CD14-positive monocyte (primary cell): Measurements from ENCODE around the gene CEP170B. TPM values are rescaled to one million over a fixed set of nuclear protein-coding genes. Genes with fewer than 3 reads are reported as not detected.

ENCODE experiments used
- DNase-seq, 3 donors: peaks; one replicate each; pipeline ENCODE4 v3.0.0-alpha.2; 2011 to 2022
- H2AFZ ChIP-seq: 2 replicates; pipeline ENCODE4 v1.6.0; 2012; ENCODE audit warnings: mild to moderate bottlenecking, low read depth, low read length, inconsistent platforms; ENCODE audit not compliant: insufficient read depth, poor library complexity, severe bottlenecking
- H3K27ac ChIP-seq, 2 donors: 1 replicate in 1 of 2; 2 replicates in 1 of 2; pipeline ENCODE4 v1.5.1; 2012 to 2013; ENCODE audit warnings: low read length in 2 of 2, control low read depth in 1 of 2, inconsistent platforms in 1 of 2, low read depth in 1 of 2, mild to moderate bottlenecking in 1 of 2
- H3K27me3 ChIP-seq, 2 donors: one replicate each; pipeline versions ENCODE4 v1.6.0 to v1.6.1; 2011 to 2013; ENCODE audit warnings: low read length in 2 of 2; ENCODE audit not compliant: control insufficient read depth in 2 of 2, insufficient read depth in 2 of 2
- H3K36me3 ChIP-seq, 2 donors: replicated peaks in 1 of 2; 1 replicate in 1 of 2; 2 replicates in 1 of 2; pipeline versions ENCODE4 v1.5.1 to v1.6.1; 2012 to 2013; ENCODE audit warnings: low read length in 2 of 2, control low read depth in 1 of 2, inconsistent platforms in 1 of 2, mild to moderate bottlenecking in 1 of 2; ENCODE audit not compliant: insufficient read depth in 2 of 2, control insufficient read depth in 1 of 2
- H3K4me1 ChIP-seq, 2 donors: 1 replicate in 1 of 2; 2 replicates in 1 of 2; pipeline versions ENCODE4 v1.5.1 to v1.6.1; 2012 to 2013; ENCODE audit warnings: low read length in 2 of 2, control low read depth in 1 of 2, inconsistent platforms in 1 of 2, mild to moderate bottlenecking in 1 of 2, moderate library complexity in 1 of 2; ENCODE audit not compliant: insufficient read depth in 2 of 2, control insufficient read depth in 1 of 2
- H3K4me2 ChIP-seq: replicated peaks from 2 replicates; pipeline ENCODE3; 2012; ENCODE audit warnings: low read length, moderate library complexity, mild to moderate bottlenecking; ENCODE audit not compliant: poor library complexity, severe bottlenecking; ENCODE audit errors: extremely low read depth
- H3K4me3 ChIP-seq, 3 experiments: fragments of 200-600 bp in 1 of 3; sonication (generic) in 1 of 3; replicated peaks in 1 of 3; 1 replicate in 2 of 3; 2 replicates in 1 of 3; pipeline ENCODE4 v1.5.1; 2011 to 2013; ENCODE audit warnings: low read length in 3 of 3, mild to moderate bottlenecking in 3 of 3, control low read depth in 2 of 3, low read depth in 2 of 3, inconsistent platforms in 1 of 3, moderate library complexity in 1 of 3
- H3K79me2 ChIP-seq: 2 replicates; pipeline ENCODE4 v1.6.0; 2012; ENCODE audit warnings: mild to moderate bottlenecking, control low read depth, inconsistent platforms, low read length, moderate library complexity; ENCODE audit not compliant: insufficient read depth
- H3K9ac ChIP-seq: 2 replicates; pipeline ENCODE4 v1.6.0; 2017; ENCODE audit warnings: low read length, mild to moderate bottlenecking; ENCODE audit not compliant: insufficient read depth, poor library complexity, severe bottlenecking
- H3K9me3 ChIP-seq, 2 donors: replicated peaks in 1 of 2; 1 replicate in 1 of 2; 2 replicates in 1 of 2; pipeline versions ENCODE4 v1.5.1 to v1.6.1; 2012 to 2013; ENCODE audit warnings: low read length in 2 of 2, control low read depth in 1 of 2; ENCODE audit not compliant: control insufficient read depth in 1 of 2, insufficient read depth in 1 of 2
- H4K20me1 ChIP-seq: 2 replicates; pipeline ENCODE4 v1.6.0; 2012; ENCODE audit warnings: mild to moderate bottlenecking, low read length, control low read depth, moderate library complexity; ENCODE audit not compliant: insufficient read depth
- H3K27ac Mint-ChIP-seq, 7 donors: one replicate each; pipeline ENCODE4 v1.8.0; 2020; ENCODE audit warnings: mild to moderate bottlenecking in 7 of 7, mixed read lengths in 7 of 7, moderate library complexity in 6 of 7, inconsistent platforms in 2 of 7
- H3K27me3 Mint-ChIP-seq, 3 donors: one replicate each; pipeline ENCODE4 v1.8.0; 2021 to 2022; ENCODE audit warnings: low read depth in 3 of 3, mild to moderate bottlenecking in 3 of 3, mixed read lengths in 3 of 3, moderate library complexity in 3 of 3, inconsistent platforms in 1 of 3
- H3K36me3 Mint-ChIP-seq, 2 donors: one replicate each; pipeline ENCODE4 v1.8.0; 2020; ENCODE audit warnings: mixed read lengths in 2 of 2, inconsistent platforms in 1 of 2, mild to moderate bottlenecking in 1 of 2
- H3K4me1 Mint-ChIP-seq: one replicate; pipeline ENCODE4 v1.8.0; 2020; ENCODE audit warnings: mild to moderate bottlenecking, mixed read lengths
- H3K4me3 Mint-ChIP-seq, 2 donors: one replicate each; pipeline ENCODE4 v1.8.0; 2020; ENCODE audit warnings: mild to moderate bottlenecking in 2 of 2, mixed read lengths in 2 of 2, moderate library complexity in 1 of 2
- H3K9me3 Mint-ChIP-seq, 7 donors: one replicate each; pipeline ENCODE4 v1.8.0; 2020 to 2022; ENCODE audit warnings: mixed read lengths in 7 of 7, mild to moderate bottlenecking in 6 of 7, moderate library complexity in 6 of 7, inconsistent platforms in 2 of 7
- CTCF ChIP-seq: fragments of 200-600 bp; IDR thresholded peaks from one replicate; pipeline ENCODE4 v1.8.0; 2022; ENCODE audit warnings: antibody characterized with exemption, mild to moderate bottlenecking
- WGBS: methylation state at CpG from one replicate; pipeline ENCODE4 v1.1.5; 2013; ENCODE audit warnings: missing lambda C conversion rate; ENCODE audit not compliant: insufficient coverage; 5-methylcytosine and 5-hydroxymethylcytosine counted together
- intact Hi-C, 2 donors: fragments of 100-400 bp; cut with micrococcal nuclease; formaldehyde crosslinking; loops; one replicate each; pipeline versions ENCODE4 v1.15.0 to v1.15.1; 2023
- polyA plus RNA-seq, 3 donors: library from polyadenylated mRNA; depleted of rRNA in 1 of 3; unstranded in 2 of 3; stranded (reverse) in 1 of 3; fragments of 300-500 nt in 2 of 3; fragments of >200 nt in 1 of 3; fragmentation: Illumina TruSeq in 2 of 3; gene quantifications; 1 replicate in 2 of 3; 2 replicates in 1 of 3; pipeline ENCODE4 v1.2.3, GENCODE V29; 2012 to 2021

CEP170B gene
- polyA plus RNA-seq, 3 donors, result 0.09 TPM; not detected in 2

GRCh38 chr14:104860414-104860813, 4.7 kb upstream of the CEP170B start:
- Mint-ChIP-seq H3K4me1 (no peaks in the 10 kb centered on the region), H3K9me3 (peaks cover 0 to 8% (median 0%) of the 10 kb centered on the region in 7 donors), H3K36me3 (no peaks in the 10 kb centered on the region), H3K4me3 (no peak overlapping the region), H3K27ac (no peak overlapping the region), H3K27me3 (peaks cover 0 to 8% (median 2%) of the 10 kb centered on the region in 3 donors)
- no peak for TF ChIP-seq CTCF
- peaks cover 1 to 3% of the 10 kb centered on the region in 2 donors for H3K4me1 ChIP-seq
- peaks cover 0 to 2% of the 10 kb centered on the region in 2 donors for H3K9me3 ChIP-seq
- H3K27me3 ChIP-seq, result peaks cover 18 to 24% of the 10 kb centered on the region in 2 donors
- H3K27ac ChIP-seq, result no peak overlapping the region
- no peak overlapping the region for H3K4me3 ChIP-seq
- no peak overlapping the region for H2AFZ ChIP-seq
- H3K79me2 ChIP-seq, result no peaks in the 10 kb centered on the region
- H4K20me1 ChIP-seq, result no peaks in the 10 kb centered on the region
- no peak overlapping the region for H3K4me2 ChIP-seq
- H3K36me3 ChIP-seq, result no peaks in the 10 kb centered on the region
- intact Hi-C loops, result no loop called here
- no peak for DNase-seq
- no peak overlapping the region for H3K9ac ChIP-seq

GRCh38 chr14:104863131-104863862, 1.8 kb upstream of the CEP170B start:
- no peaks in the 10 kb centered on the region for H4K20me1 ChIP-seq
- no peak overlapping the region for H3K4me3 ChIP-seq
- intact Hi-C loops, result no loop called here
- no peak overlapping the region for H2AFZ ChIP-seq
- Mint-ChIP-seq H3K4me3 (peak overlapping the region in 1 of 2 donors; percentile 74), H3K27ac (no peak overlapping the region), H3K36me3 (no peaks in the 10 kb centered on the region), H3K4me1 (peaks cover 2% of the 10 kb centered on the region), H3K27me3 (peaks cover 19 to 25% (median 21%) of the 10 kb centered on the region in 3 donors), H3K9me3 (peaks cover 0 to 8% (median 0%) of the 10 kb centered on the region in 7 donors)
- H3K4me1 ChIP-seq, result peaks cover 7 to 10% of the 10 kb centered on the region in 2 donors
- H3K36me3 ChIP-seq, result no peaks in the 10 kb centered on the region
- no peak for TF ChIP-seq CTCF
- H3K79me2 ChIP-seq, result no peaks in the 10 kb centered on the region
- H3K27me3 ChIP-seq, result peaks cover 20 to 49% of the 10 kb centered on the region in 2 donors
- no peak overlapping the region for H3K27ac ChIP-seq
- DNase-seq, result no peak
- 78% methylated on average over 8 of the region's 13 CpGs for whole genome bisulfite sequencing
- H3K4me2 ChIP-seq, result no peak overlapping the region
- peaks cover 2 to 7% of the 10 kb centered on the region in 2 donors for H3K9me3 ChIP-seq
- H3K9ac ChIP-seq, result no peak overlapping the region
